ENCODE results near the gene PCDH1.
A peak's percentile ranks its signal among the peaks of the same experiment; 100 is the strongest.

PCDH1 gene

DNA sequence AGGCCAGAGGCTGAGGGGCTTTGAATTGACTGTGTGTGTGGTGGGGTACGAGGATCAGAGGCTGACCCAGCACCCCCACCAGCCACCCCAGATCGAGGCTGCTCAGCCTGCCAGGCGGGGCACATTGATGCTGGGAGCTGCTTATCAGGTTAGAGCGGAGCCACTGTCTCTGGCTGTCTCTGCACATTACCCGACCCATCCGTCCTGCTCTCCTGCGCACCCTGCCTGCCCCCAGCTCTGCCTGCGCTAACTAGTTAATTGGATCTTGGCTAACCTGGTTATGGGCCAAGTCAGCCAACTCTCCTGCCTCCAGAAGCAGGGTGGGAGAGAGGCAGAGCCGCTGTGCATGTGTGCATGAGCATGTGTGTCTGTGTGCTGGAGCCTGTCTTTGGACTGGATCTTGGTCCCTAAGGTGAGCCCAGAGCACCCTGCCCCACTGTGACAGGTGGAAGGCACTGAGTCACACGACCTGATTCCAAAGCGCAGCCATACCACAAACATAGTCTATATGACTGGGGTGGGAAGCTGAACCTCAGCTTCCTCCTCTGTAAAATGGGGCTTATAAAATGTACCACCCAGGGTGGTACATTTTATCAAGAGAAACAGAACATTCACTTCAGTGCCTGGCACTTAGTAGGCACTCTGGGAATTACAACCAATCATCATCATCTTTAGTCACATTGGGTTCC, 39.7 kb downstream of the PCDH1 start:
- Histone ChIP-seq H4K20me1 (ENCODE audit: control insufficient read depth, insufficient read depth, low read depth, low read length) (no peaks in the 10 kb centered on the region), H3K79me2 (ENCODE audit: control insufficient read depth, low read length) (peaks cover 27% of the 10 kb centered on the region), H3K9me3 (ENCODE audit: control insufficient read depth, insufficient read depth, low read length) (no peaks in the 10 kb centered on the region), H3K9me2 (replicated peaks; ENCODE audit: control insufficient read depth, low read length) (no peaks in the 10 kb centered on the region), H3K27me3 (ENCODE audit: control insufficient read depth, low read length) (no peaks in the 10 kb centered on the region), H3K36me3 (ENCODE audit: control insufficient read depth, low read length) (no peaks in the 10 kb centered on the region), H3F3A (ENCODE audit: control insufficient read depth, insufficient read depth) (peaks cover 18% of the 10 kb centered on the region), H3K4me3 (ENCODE audit: low read length) (peak overlapping the region; percentile 82), H3K4me2 (ENCODE audit: low read length) (peak overlapping the region; percentile 80), H3K4me1 (ENCODE audit: control insufficient read depth, low read length) (peaks cover 95% of the 10 kb centered on the region), H3K27ac (ENCODE audit: low read depth, low read length) (peak overlapping the region; percentile 97)
- TF ChIP-seq EZH2phosphoT487 (IDR thresholded peaks at IDR 0.05; ENCODE audit: borderline replicate concordance, low read length): no peak
- TF ChIP-seq CTCF (IDR thresholded peaks at IDR 0.05; ENCODE audit: low read depth, low read length, poor library complexity, severe bottlenecking): no peak

DNA sequence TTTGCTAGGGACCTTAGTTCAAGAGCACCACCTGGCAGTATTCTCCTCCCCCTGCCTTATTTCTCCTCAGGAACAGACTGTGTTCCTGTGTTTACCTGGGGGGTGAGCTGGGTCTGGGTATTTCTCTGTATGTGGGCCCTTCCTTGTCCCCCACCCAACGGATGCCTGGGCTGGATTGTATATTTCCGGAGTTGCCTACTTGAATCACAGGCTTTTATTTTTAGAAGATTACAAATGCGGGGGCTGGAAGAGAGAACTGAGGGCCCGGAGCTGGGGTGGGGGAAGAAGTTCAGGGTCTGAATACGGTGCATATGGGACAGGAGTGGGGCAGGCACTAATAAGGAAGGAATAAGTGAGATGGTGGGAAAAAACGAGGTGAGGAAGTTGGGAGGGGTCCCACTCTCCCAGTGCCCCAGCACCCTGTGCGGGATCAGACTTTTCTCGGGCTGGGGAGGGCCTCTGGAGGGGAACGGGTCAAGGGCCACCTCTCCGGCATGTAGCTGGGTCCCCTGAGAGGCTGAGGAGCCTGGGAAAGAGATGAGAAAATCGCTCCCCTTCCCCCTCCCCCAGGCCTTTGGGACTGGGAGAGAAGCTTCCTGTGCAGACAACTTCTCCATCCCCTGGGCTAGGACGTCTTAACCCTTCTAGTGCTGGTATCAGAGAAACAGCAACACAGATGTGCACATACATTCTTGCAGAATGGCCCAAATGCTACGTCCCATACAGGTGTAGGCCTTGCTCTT, 42.1 kb downstream of the PCDH1 start:
- peaks cover 18% of the 10 kb centered on the region for H3F3A ChIP-seq (ENCODE audit: control insufficient read depth, insufficient read depth)
- no peaks in the 10 kb centered on the region for H3K27me3 ChIP-seq (ENCODE audit: control insufficient read depth, low read length)
- H3K79me2 ChIP-seq (ENCODE audit: control insufficient read depth, low read length): peaks cover 13% of the 10 kb centered on the region
- H3K4me1 ChIP-seq (ENCODE audit: control insufficient read depth, low read length): peaks cover 72% of the 10 kb centered on the region
- TF ChIP-seq EZH2phosphoT487 (IDR thresholded peaks at IDR 0.05; ENCODE audit: borderline replicate concordance, low read length) (no peak), CTCF (IDR thresholded peaks at IDR 0.05; ENCODE audit: low read depth, low read length, poor library complexity, severe bottlenecking) (no peak)
- peak overlapping the region; percentile 97 for H3K27ac ChIP-seq (ENCODE audit: low read depth, low read length)
- H3K36me3 ChIP-seq (ENCODE audit: control insufficient read depth, low read length): no peaks in the 10 kb centered on the region
- H3K4me3 ChIP-seq (ENCODE audit: low read length): peak overlapping the region; percentile 70
- no peaks in the 10 kb centered on the region for H4K20me1 ChIP-seq (ENCODE audit: control insufficient read depth, insufficient read depth, low read depth, low read length)
- no peaks in the 10 kb centered on the region for H3K9me2 ChIP-seq (replicated peaks; ENCODE audit: control insufficient read depth, low read length)
- no peaks in the 10 kb centered on the region for H3K9me3 ChIP-seq (ENCODE audit: control insufficient read depth, insufficient read depth, low read length)
- peak overlapping the region; percentile 93 for H3K4me2 ChIP-seq (ENCODE audit: low read length)

- no peaks in the 10 kb centered on the region for H3K79me2 ChIP-seq (ENCODE audit: control insufficient read depth, low read length)
- H3K4me1 ChIP-seq (ENCODE audit: control insufficient read depth, low read length): peaks cover 54% of the 10 kb centered on the region
- no peaks in the 10 kb centered on the region for H4K20me1 ChIP-seq (ENCODE audit: control insufficient read depth, insufficient read depth, low read depth, low read length)
- H3K27ac ChIP-seq (ENCODE audit: low read depth, low read length): no peak overlapping the region
- H3K9me3 ChIP-seq (ENCODE audit: control insufficient read depth, insufficient read depth, low read length): no peaks in the 10 kb centered on the region
- no peaks in the 10 kb centered on the region for H3K36me3 ChIP-seq (ENCODE audit: control insufficient read depth, low read length)
- H3K27me3 ChIP-seq (ENCODE audit: control insufficient read depth, low read length): no peaks in the 10 kb centered on the region
- no peak overlapping the region; the same call in 1 of the 2 replicates for H3K4me3 ChIP-seq (ENCODE audit: low read length)
- no peaks in the 10 kb centered on the region for H3K9me2 ChIP-seq (replicated peaks; ENCODE audit: control insufficient read depth, low read length)
- peaks cover 7% of the 10 kb centered on the region for H3F3A ChIP-seq (ENCODE audit: control insufficient read depth, insufficient read depth)
- no peak for TF ChIP-seq CTCF (IDR thresholded peaks at IDR 0.05; ENCODE audit: low read depth, low read length, poor library complexity, severe bottlenecking)
- TF ChIP-seq EZH2phosphoT487 (IDR thresholded peaks at IDR 0.05; ENCODE audit: borderline replicate concordance, low read length): no peak
- peak overlapping the region; percentile 15; the same call in 1 of the 2 replicates for H3K4me2 ChIP-seq (ENCODE audit: low read length)
Observed at GRCh38 chr5:141834331-141834730, 43.9 kb downstream of the PCDH1 start.

All from DOHH2 (cell line).